Smooth muscle cell (in vitro differentiated cells): ENCODE data around the gene DNM3. TPM values are rescaled to one million over a fixed set of nuclear protein-coding genes. Genes with fewer than 3 reads are reported as not detected.

Source experiments
- DNase-seq: peaks from one replicate; lab custom pipeline; 2025; ENCODE audit not compliant: unreplicated experiment; lab: John Stamatoyannopoulos, UW
- H2AFZ ChIP-seq: fragments of 200-600 bp; sonication (generic); 2 replicates; pipeline ENCODE4 v1.6.0; 2016; ENCODE audit warnings: antibody characterized with exemption, low read depth, mild to moderate bottlenecking
- H3F3A ChIP-seq: fragments of 200-600 bp; sonication (generic); 2 replicates; pipeline ENCODE4 v1.6.0; 2017; ENCODE audit warnings: antibody characterized with exemption, low read depth
- H3K27ac ChIP-seq: fragments of 200-600 bp; sonication (generic); 2 replicates; pipeline ENCODE4 v1.5.1; 2016; ENCODE audit warnings: low read depth, mild to moderate bottlenecking
- H3K27me3 ChIP-seq: fragments of 200-600 bp; sonication (generic); 2 replicates; pipeline ENCODE4 v1.6.1; 2016; ENCODE audit warnings: low read depth, mild to moderate bottlenecking
- H3K36me3 ChIP-seq: fragments of 200-600 bp; sonication (generic); 2 replicates; pipeline ENCODE4 v1.5.1; 2016; ENCODE audit warnings: low read depth
- H3K4me1 ChIP-seq: fragments of 200-600 bp; sonication (generic); 2 replicates; pipeline ENCODE4 v1.5.1; 2016; ENCODE audit warnings: low read depth
- H3K4me2 ChIP-seq: fragments of 200-600 bp; sonication (generic); 2 replicates; pipeline ENCODE4 v1.6.0; 2016; ENCODE audit warnings: mild to moderate bottlenecking
- H3K4me3 ChIP-seq: fragments of 200-600 bp; sonication (generic); 2 replicates; pipeline ENCODE4 v1.5.1; 2016; ENCODE audit warnings: mild to moderate bottlenecking
- H3K79me2 ChIP-seq: fragments of 200-600 bp; sonication (generic); 2 replicates; pipeline ENCODE4 v1.6.0; 2016; ENCODE audit warnings: low read depth, mild to moderate bottlenecking
- H3K9ac ChIP-seq: fragments of 200-600 bp; sonication (generic); 2 replicates; pipeline ENCODE4 v1.6.0; 2016; ENCODE audit warnings: low read depth
- H3K9me3 ChIP-seq: fragments of 200-600 bp; sonication (generic); replicated peaks from 2 replicates; pipeline ENCODE4 v1.5.1; 2016; ENCODE audit warnings: low read depth
- H4K20me1 ChIP-seq: fragments of 200-600 bp; sonication (generic); 2 replicates; pipeline ENCODE4 v1.6.0; 2016; ENCODE audit warnings: low read depth
- CTCF ChIP-seq: fragments of 200-600 bp; sonication (generic); IDR thresholded peaks from 2 replicates; pipeline ENCODE4 v1.5.1; 2017; ENCODE audit warnings: borderline replicate concordance, mild to moderate bottlenecking, antibody characterized with exemption; ENCODE audit not compliant: insufficient read depth, poor library complexity, severe bottlenecking
- WGBS: methylation state at CpG from one replicate; pipeline ENCODE4 v1.1.7; 2016; ENCODE audit warnings: low lambda C conversion rate; 5-methylcytosine and 5-hydroxymethylcytosine counted together
- polyA plus RNA-seq: library from polyadenylated mRNA; unstranded; fragments of >200 nt; fragmentation: Nextera tagmentation; extraction: Ambion mirVana; gene quantifications from 2 replicates; pipeline ENCODE4 v1.2.1, GENCODE V29; 2016
- total RNA-seq: library from RNA; depleted of rRNA; stranded (reverse); fragments of >200 nt; gene quantifications from 2 replicates; pipeline ENCODE4 v1.2.3, GENCODE V29; 2014

Gene DNM3
- total and polyA plus RNA-seq, 2 experiments from 2014 or later, result 1.7 to 3.0 TPM

GRCh38 chr1:171939740-171940139, 98.4 kb downstream of the DNM3 start:
- Histone ChIP-seq H2AFZ (no peak overlapping the region), H3K4me2 (no peak overlapping the region), H3K36me3 (no peaks in the 10 kb centered on the region), H3F3A (no peaks in the 10 kb centered on the region), H3K9me3 (no peaks in the 10 kb centered on the region), H3K79me2 (no peaks in the 10 kb centered on the region), H3K4me1 (no peaks in the 10 kb centered on the region), H3K9ac (no peak overlapping the region), H3K27ac (no peak overlapping the region), H4K20me1 (no peaks in the 10 kb centered on the region), H3K4me3 (no peak overlapping the region), H3K27me3 (no peaks in the 10 kb centered on the region)
- no peak for TF ChIP-seq CTCF
- DNase-seq, result no peak
- WGBS, result 78% methylated on average over 4 of the region's 4 CpGs

- Histone ChIP-seq H3K36me3 (no peaks in the 10 kb centered on the region), H3K27ac (no peak overlapping the region), H3K4me3 (no peak overlapping the region), H3K9me3 (no peaks in the 10 kb centered on the region), H3K4me1 (no peaks in the 10 kb centered on the region), H3F3A (no peaks in the 10 kb centered on the region), H3K4me2 (no peak overlapping the region), H3K79me2 (no peaks in the 10 kb centered on the region), H3K27me3 (no peaks in the 10 kb centered on the region), H3K9ac (no peak overlapping the region), H4K20me1 (no peaks in the 10 kb centered on the region), H2AFZ (no peak overlapping the region)
- DNase-seq, result no peak
- TF ChIP-seq CTCF, result no peak
Measured at GRCh38 chr1:171940368-171940767, 99.1 kb downstream of the DNM3 start.

DNA sequence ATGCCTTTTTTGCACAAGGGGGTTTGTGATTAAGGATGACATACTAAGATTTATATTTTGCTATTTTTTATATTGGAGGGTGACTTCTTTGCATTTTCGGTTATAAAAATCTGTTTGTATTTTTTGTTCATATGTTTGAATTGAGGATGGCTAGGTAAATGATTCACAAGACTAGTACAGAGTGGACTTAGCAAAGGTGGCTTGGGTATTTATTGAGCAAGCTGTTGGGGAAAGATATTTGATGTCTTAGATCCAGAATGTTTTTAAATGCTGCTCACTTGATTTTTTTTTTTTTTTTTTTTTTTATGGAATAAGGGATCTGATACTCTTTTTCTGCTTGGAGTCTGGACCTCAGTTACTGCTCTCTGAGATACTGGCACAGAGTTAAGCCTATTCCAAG, 100.6 kb downstream of the DNM3 start:
- no peaks in the 10 kb centered on the region for H3K4me1 ChIP-seq
- no peak for TF ChIP-seq CTCF
- H3K4me2 ChIP-seq, result no peak overlapping the region
- no peak for DNase-seq
- H3K9ac ChIP-seq, result no peak overlapping the region
- WGBS, result 100% methylated on average over 1 of the region's 1 CpG
- H3K4me3 ChIP-seq, result no peak overlapping the region
- H3F3A ChIP-seq, result no peaks in the 10 kb centered on the region
- no peaks in the 10 kb centered on the region for H4K20me1 ChIP-seq
- H3K27ac ChIP-seq, result no peak overlapping the region
- no peaks in the 10 kb centered on the region for H3K79me2 ChIP-seq
- no peak overlapping the region for H2AFZ ChIP-seq
- H3K27me3 ChIP-seq, result no peaks in the 10 kb centered on the region
- no peaks in the 10 kb centered on the region for H3K36me3 ChIP-seq
- no peaks in the 10 kb centered on the region for H3K9me3 ChIP-seq

GRCh38 chr1:171943973-171944561, 102.8 kb downstream of the DNM3 start:
- no peak overlapping the region for H2AFZ ChIP-seq
- H3K4me2 ChIP-seq, result no peak overlapping the region
- DNase-seq, result no peak
- H3K4me3 ChIP-seq, result no peak overlapping the region
- no peak overlapping the region for H3K27ac ChIP-seq
- no peaks in the 10 kb centered on the region for H3F3A ChIP-seq
- H3K36me3 ChIP-seq, result no peaks in the 10 kb centered on the region
- H3K4me1 ChIP-seq, result peaks cover 7% of the 10 kb centered on the region
- no peak for TF ChIP-seq CTCF
- H3K79me2 ChIP-seq, result no peaks in the 10 kb centered on the region
- 100% methylated on average over 3 of the region's 3 CpGs for WGBS
- H3K9ac ChIP-seq, result no peak overlapping the region
- no peaks in the 10 kb centered on the region for H3K9me3 ChIP-seq
- no peaks in the 10 kb centered on the region for H4K20me1 ChIP-seq
- no peaks in the 10 kb centered on the region for H3K27me3 ChIP-seq
